Measurements from ENCODE around the gene MYO6.

GRCh38 chr6:75746221-75746620 is 2.8 kb upstream of the MYO6 start:
- no peak for TF ChIP-seq POLR2A (IDR thresholded peaks at IDR 0.05; ENCODE audit: low read depth, low read length)
- TF ChIP-seq POLR2AphosphoS5 (IDR thresholded peaks at IDR 0.05; ENCODE audit: low read depth, low read length), result no peak

All from GM12892 (cell line).